GM19035 (cell line): ENCODE measurements around the gene MN1.

Experiments used
- ATAC-seq: cut with Tn5 transposase; IDR thresholded peaks from one replicate; pipeline ENCODE4 v1.9.1; 2021; ENCODE audit not compliant: unreplicated experiment

Gene MN1

DNA sequence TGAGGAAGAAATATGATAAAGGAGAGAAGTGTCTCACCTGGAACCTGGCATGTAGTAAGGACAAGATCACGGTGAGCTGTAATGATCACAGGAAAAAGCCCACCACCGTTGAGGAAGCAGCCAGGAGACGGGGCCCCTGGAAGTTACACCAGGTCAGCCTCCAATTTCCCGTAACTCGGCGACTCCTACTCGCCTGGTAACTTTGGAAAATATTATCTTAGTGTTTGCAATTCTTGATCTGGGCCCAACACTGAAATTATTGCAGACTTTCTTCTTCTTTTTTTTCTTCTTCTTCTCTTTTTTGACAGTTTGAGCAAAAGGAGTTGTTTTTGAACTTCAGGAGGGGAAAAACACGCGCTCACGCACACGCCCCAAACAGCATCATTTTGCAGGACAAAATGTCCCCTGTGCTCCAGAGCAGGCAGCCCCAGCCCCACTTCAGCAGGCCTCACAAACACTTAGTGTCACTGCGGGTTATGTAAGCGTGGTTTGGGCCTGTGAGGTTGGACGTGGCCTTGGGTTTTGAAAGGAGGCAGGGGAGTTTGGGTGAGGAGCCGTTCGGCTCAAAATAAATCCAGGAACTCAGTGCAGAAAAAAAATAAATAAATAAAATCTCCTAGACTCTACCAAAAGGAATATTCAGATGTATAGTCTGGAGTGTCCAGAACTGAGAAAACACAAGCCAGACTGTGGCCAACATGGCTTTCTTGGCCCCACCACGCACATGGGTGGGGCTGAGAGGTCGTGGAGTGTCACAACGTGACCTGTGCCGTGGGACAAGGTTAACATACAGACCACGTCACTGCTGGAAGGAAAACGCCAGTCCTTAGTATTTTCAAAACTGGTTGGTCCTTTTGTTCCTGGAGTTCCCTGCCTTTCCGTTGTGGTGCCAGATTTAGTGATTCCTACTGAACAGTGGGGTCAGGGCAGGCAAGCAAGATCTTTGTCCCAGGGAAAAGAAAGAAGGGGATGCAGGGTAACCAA, 26.3 kb upstream of the MN1 start:
- ATAC-seq: no peak

- no peak for ATAC-seq
Measured at GRCh38 chr22:27825174-27825573, 23.6 kb upstream of the MN1 start.

GRCh38 chr22:27823221-27823620, 21.7 kb upstream of the MN1 start:
- no peak for ATAC-seq

DNA sequence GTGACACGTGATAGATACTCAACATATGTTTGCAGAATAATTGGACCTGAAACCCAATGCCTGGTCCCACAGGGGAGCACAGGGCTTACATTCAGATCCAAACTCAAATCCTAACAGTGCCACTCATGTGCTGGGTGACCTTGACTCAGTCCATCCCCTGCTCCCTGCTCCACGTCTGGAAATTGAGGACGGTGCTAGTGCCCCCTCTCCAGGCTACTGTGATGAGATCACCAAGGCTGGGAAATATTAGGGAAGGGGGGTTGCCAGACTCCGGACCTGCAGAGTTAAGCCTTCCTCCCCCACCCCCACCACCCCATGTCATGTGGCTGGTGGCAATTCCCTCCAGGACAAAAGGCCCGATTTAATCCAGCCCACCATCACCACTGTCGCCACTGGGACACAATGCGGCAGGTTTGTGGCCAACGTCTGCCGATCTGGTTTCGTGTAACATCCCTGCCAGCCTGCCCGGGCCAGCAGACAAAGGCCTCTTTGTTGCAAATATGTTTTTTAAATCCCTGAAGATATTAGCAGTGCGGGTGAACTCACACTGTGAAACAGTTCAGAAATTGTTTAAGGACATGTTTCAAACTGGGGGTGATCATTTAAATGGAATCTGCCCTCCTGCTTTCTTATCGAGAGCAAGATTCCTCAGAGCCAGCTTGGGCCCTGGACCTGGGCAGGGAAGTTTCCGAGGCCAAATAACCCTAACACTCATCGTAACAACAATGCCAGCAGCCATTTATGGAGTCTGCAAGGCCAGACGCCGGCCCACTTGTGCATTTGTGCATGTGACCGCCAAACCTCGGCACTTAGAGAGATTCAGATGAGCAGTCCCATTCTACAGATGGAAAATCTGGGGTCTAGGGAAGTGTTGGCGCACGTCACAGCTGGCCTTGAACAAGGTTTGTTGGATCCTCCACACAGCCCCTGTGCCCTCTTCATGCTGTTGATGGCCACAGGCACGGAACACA, 19.6 kb upstream of the MN1 start:
- no peak for ATAC-seq

- ATAC-seq: no peak
Measured at GRCh38 chr22:27816552-27816951, 15.0 kb upstream of the MN1 start.

GRCh38 chr22:27815826-27816530, 14.4 kb upstream of the MN1 start:
- ATAC-seq: no peak

- no peak for ATAC-seq
Measured at GRCh38 chr22:27814993-27815392, 13.4 kb upstream of the MN1 start.

GRCh38 chr22:27811778-27812177, 10.2 kb upstream of the MN1 start:
- ATAC-seq: no peak

DNA sequence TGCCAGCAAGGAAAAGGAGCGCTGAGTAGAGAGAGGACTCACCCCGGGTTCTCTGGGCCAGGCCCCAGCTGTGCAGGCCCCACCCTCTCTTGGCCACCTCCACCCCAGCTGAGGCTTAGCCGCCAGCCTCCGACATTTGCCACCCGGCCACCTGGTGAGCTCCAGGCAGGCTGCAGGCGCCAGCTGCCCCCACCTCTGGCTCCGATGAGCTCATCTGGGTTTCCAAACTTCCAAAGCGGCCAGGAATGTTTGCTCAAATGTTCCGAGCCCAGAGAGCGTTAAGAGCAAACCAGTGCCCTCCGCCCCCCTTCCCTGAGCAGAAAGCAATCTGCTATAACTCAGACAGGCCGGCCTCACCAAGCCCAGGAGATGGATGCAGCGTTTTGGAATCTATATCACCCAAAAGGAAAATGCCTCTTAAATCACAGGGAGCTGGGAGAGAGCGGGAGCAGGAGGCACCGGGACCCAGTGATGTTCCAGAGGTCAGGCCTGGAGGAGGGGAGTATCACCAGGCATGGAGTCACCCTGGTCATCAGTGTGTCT, 9.1 kb upstream of the MN1 start:
- no peak for ATAC-seq

- ATAC-seq: no peak
Measured at GRCh38 chr22:27809700-27810608, 8.4 kb upstream of the MN1 start.

DNA sequence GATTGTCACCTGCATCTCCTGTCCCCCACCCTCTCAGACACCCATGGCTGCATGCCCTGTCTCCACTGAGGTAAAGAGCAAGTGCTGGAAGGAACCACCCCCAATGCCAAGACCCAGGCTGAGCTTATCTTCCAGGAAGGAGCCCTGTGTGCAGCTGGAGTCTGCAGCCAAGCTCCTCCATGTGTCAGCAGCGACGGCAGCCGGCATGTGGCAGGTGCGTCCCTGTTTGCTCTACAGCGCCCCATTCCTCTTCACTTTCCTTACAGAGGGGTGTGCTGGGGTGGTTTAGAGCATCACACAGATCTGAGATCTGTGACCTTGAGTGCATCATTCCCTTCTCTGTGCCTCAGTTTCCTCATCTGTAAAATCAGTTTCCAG, 7.7 kb upstream of the MN1 start:
- ATAC-seq: no peak

DNA sequence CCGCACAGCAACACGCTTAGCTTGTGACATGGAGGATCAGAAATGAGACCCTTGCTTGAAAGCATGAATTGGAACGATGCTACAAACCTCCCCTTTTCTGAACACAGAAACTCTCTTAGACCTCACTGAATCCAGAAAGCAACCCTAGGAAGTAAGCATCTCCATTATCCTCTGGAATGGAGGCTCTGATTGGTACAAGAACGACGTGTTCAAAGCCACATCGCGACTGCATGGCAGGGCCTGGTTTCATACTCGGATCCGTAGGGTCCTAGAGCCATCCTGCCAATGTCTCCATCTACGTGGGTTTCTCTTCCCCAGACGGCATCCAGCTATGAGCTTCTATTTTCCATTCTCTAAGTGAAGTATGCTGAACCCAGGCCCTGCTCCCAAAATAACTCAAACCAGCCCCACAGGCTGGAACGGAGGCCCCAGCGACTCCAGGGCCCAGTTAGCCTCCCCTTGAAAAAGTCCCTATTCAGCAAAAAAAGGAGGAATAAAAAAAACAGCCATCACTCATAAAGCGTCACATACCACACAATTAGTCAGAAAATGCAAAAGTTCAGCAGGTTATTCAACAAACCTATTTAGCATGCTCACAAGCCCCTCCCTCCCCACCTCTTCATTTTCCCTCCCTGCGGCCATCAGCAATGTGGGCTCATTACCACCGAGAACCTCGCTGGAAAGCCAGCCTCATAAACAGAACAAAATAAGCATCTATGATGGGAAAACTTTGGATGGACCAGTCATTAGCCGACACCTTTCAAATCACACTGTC, 7.1 kb upstream of the MN1 start:
- no peak for ATAC-seq

GRCh38 chr22:27805841-27806240, 4.3 kb upstream of the MN1 start:
- ATAC-seq: no peak

- no peak for ATAC-seq
Measured at GRCh38 chr22:27804470-27805297, 3.1 kb upstream of the MN1 start.

DNA sequence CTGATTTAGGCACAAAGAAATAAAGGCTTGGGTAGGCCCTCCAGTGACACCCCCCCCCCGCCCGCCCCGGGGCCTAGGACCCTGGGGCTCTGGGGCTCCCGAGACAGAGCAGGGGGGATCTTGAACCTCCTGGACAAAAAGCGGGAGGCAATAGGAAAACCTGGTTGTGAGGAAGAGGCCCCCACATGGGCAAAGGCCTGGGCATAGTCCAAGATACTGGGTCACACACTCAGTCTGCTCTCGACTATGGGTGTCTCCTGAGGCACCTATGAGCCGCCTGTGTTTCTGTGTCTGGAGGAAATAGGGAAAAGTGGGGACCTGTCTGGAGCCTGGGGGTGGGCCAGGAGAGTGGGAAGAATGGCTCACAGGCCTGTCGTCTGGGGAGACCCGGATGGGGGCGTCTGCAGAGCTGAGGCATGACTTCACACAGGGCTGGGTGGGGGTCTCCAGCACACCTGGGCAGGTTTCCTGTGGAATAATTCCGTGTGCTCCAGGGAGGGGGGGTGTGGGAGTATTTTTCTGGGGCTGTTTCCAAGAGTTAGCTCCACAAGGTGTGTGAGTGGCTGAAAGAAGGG, 2.4 kb upstream of the MN1 start:
- no peak for ATAC-seq

GRCh38 chr22:27802346-27803073, 954 bp upstream of the MN1 start:
- no peak for ATAC-seq

- no peak for ATAC-seq
Measured at GRCh38 chr22:27801202-27801615, 347 bp downstream of the MN1 start.
